GM12874 (cell line): Measurements from ENCODE around the gene HACE1.

Experiments
- CTCF ChIP-seq: IDR thresholded peaks from 2 replicates; pipeline ENCODE4 v1.5.1; 2011; ENCODE audit warnings: low read depth, mild to moderate bottlenecking, control low read depth, low read length, moderate library complexity; ENCODE audit not compliant: insufficient read depth

Gene HACE1

GRCh38 chr6:104686550-104687175, 173.1 kb downstream of the HACE1 start:
- TF ChIP-seq CTCF: no peak

- no peak for TF ChIP-seq CTCF
These were observed 173.7 kb downstream of the HACE1 start for GRCh38 chr6:104685871-104686549.

GRCh38 chr6:104684911-104685415, 174.8 kb downstream of the HACE1 start:
- TF ChIP-seq CTCF: no peak

- TF ChIP-seq CTCF: no peak
These were observed 175.9 kb downstream of the HACE1 start for GRCh38 chr6:104683809-104684208.

- peak; percentile 86 for TF ChIP-seq CTCF
These were observed 176.7 kb downstream of the HACE1 start for GRCh38 chr6:104682722-104683643.

- no peak for TF ChIP-seq CTCF
These were observed 179.2 kb downstream of the HACE1 start for GRCh38 chr6:104680539-104680938.

- no peak for TF ChIP-seq CTCF
These were observed 179.7 kb downstream of the HACE1 start for GRCh38 chr6:104679971-104680370.
